Activated CD8-positive, alpha-beta memory T cell treated with anti-CD3 and anti-CD28 coated beads, Interleukin-2, amount 50 U/mL, for 24 hours (primary cell): Measurements from ENCODE around the gene LASP1NB.
"Not testable (repeated sequence)": the region's sequence is repeated elsewhere in the genome, so short reads cannot be mapped to it uniquely, and the experiment has no call there.

Experiments
- DNase-seq: peaks from one replicate; pipeline ENCODE4 v3.0.0-alpha.2; 2020; ENCODE audit errors: extremely low read depth

The LASP1NB gene

DNA sequence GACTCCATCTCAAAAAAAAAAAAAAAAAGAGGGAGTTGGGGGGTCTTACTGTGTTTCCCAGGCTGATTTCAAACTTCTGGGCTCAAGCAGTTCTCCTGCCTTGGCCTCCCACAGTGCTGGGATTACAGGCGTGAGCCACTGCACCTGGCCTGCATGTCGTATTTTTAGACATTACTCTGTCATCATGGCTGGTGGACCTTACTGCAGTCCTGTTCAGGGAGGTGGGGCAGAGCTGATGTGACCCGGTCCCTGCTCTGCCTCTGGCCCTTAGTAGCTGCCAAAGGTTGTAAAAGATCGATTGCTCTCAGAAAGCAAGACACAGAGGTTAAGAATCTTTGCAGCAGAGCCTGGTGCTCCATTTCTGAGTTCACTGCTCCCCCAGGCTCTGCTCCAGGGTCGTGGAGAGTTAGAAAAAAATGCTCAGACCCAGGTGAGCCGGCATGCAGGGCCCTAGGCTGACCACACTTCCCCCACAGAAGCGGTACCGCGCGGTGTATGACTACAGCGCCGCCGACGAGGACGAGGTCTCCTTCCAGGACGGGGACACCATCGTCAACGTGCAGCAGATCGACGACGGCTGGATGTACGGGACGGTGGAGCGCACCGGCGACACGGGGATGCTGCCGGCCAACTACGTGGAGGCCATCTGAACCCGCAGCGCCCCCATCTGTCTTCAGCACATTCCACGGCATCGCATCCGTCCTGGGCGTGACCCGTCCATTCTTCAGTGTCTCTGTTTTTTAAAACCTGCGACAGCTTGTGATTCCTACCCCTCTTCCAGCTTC lies 7.1 kb upstream of the LASP1NB start:
- no peak for DNase-seq

DNA sequence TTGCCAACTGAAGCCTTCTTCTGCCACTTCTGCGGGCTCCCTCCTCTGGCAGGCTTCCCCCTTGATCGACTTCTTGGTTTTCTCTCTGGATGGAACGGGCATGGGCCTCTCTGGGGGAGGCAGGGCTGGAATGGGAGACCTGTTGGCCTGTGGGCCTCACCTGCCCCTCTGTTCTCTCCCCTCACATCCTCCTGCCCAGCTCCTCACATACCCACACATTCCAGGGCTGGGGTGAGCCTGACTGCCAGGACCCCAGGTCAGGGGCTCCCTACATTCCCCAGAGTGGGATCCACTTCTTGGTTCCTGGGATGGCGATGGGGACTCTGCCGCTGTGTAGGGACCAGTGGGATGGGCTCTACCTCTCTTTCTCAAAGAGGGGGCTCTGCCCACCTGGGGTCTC lies 6.5 kb upstream of the LASP1NB start:
- DNase-seq: no peak

DNA sequence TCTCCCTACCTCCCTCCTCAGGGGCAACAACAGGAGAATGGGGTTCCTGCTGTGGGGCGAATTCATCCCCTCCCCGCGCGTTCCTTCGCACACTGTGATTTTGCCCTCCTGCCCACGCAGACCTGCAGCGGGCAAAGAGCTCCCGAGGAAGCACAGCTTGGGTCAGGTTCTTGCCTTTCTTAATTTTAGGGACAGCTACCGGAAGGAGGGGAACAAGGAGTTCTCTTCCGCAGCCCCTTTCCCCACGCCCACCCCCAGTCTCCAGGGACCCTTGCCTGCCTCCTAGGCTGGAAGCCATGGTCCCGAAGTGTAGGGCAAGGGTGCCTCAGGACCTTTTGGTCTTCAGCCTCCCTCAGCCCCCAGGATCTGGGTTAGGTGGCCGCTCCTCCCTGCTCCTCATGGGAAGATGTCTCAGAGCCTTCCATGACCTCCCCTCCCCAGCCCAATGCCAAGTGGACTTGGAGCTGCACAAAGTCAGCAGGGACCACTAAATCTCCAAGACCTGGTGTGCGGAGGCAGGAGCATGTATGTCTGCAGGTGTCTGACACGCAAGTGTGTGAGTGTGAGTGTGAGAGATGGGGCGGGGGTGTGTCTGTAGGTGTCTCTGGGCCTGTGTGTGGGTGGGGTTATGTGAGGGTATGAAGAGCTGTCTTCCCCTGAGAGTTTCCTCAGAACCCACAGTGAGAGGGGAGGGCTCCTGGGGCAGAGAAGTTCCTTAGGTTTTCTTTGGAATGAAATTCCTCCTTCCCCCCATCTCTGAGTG lies 5.9 kb upstream of the LASP1NB start:
- DNase-seq: no peak

DNA sequence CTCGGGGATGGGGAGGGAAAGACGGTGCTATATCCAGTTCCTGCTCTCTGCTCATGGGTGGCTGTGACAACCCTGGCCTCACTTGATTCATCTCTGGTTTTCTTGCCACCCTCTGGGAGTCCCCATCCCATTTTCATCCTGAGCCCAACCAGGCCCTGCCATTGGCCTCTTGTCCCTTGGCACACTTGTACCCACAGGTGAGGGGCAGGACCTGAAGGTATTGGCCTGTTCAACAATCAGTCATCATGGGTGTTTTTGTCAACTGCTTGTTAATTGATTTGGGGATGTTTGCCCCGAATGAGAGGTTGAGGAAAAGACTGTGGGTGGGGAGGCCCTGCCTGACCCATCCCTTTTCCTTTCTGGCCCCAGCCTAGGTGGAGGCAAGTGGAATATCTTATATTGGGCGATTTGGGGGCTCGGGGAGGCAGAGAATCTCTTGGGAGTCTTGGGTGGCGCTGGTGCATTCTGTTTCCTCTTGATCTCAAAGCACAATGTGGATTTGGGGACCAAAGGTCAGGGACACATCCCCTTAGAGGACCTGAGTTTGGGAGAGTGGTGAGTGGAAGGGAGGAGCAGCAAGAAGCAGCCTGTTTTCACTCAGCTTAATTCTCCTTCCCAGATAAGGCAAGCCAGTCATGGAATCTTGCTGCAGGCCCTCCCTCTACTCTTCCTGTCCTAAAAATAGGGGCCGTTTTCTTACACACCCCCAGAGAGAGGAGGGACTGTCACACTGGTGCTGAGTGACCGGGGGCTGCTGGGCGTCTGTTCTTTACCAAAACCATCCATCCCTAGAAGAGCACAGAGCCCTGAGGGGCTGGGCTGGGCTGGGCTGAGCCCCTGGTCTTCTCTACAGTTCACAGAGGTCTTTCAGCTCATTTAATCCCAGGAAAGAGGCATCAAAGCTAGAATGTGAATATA lies 4.8 kb upstream of the LASP1NB start:
- no peak for DNase-seq

DNA sequence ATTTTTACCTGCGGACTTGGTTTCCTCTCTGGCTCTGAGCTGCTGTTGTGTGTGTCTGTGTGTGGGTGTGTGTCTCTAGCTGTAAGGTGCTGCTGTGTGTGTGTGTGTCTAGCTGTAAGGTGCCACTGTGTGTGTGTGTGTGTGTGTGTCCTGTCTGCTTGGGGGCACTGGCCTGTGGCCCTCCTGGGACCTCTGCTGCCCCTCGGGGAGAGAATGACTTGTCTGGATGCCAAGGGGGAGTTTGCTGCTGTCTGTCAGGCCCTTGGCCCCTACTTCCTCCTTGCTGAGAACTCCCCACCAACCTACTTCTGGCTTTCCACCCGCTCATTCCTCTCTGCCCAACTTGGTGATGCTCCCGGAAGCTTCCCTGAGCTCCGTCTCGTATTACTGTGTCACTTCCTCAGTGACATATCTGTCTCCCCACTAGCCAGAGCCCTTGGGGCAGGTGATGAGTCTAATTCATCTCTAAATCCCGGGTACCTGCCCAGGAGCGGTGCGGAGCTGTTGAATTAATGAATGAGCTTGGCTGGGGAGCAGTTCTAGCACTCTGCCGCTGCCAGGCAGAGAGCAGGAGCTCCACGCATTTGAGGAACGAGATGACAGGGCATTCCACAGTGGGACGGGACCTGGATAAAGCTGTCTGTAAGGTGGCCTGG lies 3.5 kb upstream of the LASP1NB start:
- no peak for DNase-seq

DNA sequence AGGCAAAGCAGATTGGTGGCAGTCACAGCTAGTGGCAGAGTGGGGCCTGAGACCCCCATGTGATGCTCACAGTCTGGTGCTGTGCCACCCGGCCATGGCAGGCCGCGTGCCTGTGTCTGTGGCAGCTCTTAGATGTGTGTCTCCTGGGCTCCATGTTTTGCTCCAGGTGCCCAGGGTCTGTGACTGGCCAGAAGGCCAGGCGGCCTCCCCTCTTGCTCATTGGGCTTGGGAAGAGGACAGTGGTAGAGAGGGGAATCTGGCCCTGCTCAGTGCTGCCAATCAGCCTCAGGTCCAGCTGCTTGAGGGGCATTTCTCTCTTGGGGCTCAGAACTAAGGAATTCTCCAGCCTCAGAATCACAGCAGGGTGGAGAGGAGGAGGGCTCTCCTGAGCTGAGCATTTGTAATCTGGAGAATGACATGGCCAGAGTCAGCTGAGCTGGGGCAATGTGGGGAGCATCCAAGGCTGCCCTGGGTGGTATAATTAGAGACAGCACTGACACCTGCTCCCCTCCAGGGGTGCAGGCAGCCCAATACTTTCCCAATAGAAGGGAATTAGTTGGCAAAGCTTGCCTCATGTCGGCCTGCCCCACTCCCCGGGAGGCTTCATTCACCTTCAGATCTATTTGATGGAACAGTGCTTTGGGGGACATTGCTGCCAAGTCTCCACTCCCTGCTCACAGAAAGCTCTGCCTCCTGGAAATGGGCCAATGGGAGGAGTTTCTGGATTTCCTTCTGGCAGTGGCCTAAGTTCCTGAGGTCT lies 2.7 kb upstream of the LASP1NB start:
- no peak for DNase-seq

DNA sequence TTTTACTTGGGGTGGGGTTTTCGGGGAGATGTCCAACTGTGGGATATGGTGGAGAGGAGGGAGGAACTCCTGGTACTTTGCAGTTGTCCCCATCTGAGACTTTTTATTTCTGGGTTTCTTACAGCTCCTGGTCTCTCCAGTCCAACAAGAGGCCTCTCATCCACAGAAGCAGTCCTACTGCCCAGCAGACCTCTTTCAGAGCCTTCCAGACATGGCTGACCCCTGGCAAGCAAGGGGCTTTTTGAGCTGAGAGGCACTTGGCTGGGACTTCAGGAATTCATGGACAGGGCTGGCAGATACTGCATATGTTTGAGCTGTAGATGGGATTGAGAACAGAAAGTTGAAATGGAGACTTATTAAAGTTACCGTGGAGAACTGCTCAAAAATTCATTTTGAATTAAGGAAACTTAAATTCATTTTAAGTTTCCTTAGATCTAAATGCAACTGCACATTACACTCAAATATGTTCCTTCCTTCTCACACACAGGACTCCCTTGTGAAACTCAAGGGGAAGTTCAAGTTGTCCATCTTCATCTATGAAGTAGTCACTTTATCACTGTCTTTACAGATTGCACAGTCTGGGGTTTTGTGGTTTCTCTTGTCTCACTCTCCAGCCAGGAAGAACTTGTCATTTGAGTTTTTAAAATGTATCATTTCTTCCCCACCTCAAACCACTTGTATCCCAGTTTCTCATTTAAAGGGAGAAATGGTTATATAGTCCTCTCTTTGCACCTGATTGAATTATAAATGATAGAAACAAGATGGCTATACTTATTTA lies 1.1 kb downstream of the LASP1NB start:
- DNase-seq: no peak

DNA sequence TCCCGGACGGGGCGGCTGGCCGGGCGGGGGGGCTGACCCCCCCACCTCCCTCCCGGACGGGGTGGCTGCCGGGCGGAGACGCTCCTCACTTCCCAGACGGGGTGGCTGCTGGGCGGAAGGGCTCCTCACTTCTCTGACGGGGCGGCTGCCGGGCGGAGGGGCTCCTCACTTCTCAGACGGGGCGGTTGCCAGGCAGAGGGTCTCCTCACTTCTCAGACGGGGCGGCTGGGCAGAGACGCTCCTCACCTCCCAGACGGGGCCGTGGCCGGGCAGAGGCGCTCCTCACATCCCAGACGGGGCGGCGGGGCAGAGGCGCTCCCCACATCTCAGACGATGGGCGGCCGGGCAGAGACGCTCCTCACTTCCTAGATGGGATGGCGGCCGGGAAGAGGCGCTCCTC lies 5.4 kb downstream of the LASP1NB start:
- not testable (repeated sequence) for DNase-seq

DNA sequence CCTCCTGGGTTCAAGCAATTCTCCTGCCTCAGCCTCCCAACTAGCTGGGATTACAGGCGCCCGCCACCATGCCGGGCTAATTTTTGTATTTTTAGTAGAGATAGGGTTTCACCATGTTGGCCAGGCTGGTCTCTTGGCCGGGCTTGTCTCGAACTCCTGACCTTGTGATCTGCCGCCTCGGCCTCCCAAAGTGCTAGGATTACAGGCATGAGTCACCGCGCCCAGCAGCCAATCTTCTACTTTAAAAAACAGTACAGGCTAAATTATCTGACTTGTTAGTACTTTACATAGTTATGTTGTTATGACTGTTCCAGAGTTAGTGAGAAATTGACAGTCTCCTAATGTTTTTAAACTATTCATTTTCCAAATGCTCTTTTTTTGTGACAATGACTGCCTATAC lies 8.5 kb downstream of the LASP1NB start:
- DNase-seq: not testable (repeated sequence)

DNA sequence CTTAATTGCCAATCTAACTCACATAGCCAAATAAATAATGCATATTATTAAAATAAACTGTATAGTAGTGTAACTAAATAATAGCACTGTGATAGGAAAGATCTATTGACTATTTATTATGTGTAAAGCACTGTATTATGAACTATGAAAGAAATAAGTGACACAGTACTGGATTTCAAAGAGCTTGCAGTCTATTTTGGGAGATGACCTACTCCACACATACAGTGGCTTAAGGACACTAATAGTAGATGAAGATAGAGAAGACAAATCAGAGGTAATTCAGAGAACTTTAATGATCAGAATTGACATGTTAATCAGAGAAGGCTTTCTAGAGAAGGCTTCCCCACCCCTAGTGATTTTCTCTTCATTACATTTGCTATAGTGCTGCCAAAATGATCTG lies 14.6 kb downstream of the LASP1NB start:
- DNase-seq: no peak

DNA sequence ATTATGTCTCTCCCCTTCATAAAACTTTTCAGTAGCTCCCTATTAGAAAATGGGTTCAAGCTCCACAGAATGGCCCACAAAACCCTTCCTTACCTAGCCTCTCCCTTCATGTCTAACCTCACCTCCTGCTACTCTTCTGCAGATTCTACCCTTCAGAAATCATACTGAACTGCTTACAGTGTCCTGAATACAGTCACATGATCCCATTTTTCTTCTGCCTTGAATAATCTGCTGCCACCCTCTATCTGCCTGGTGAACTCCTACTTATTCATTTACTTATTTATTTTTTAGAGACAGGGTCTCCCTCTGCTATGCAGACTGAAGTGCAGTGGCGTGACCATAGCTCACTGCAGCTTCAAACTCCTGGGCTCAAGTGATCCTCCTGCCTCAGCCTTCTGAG lies 15.0 kb downstream of the LASP1NB start:
- no peak for DNase-seq

DNA sequence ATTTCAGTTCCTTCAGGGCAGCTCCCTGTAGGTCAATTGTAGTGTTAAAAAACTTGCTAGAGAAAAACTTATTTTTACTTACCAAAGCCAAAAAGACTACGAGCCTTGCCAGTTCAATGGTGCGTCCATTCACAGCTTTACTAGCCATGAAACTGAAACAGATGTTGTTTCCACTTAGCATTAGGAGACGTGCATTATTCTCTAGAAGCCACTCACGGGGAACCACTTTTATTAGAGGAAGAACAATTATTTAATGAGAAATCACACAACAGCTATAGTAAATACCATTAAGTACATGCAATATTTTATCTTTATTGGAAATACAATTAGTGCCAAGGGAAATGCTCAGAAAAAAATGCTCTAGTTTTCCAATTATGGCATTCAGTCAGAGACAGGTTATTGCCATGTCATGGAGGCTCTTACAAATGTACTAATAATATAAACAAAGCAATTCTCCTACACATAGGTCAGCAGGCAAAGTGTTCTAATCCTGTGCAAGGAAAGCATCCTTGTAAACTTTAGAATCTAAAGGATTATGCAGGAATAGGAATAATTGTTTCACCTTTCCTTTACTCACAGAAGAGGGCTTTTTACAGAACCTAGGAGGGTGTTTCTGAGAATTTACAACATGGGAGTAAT lies 17.4 kb downstream of the LASP1NB start:
- no peak for DNase-seq

DNA sequence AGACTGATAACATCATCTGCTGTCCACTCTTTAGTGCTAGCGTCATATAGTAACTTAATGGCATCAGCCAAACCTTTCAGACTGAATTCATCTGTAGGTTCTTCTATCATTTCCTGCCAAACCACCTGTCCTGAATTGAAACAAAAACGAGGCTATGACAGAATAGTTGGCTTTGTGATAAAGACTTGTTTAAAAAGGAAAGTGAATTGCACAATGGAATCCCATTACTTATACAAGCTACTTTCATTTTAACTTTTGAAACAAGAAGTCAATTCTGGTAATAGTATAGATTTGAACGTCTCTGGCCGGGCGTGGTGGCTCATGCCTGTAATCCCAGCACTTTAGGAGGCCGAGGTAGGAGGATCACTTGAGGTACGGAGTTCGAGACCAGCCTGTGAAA lies 18.2 kb downstream of the LASP1NB start:
- no peak for DNase-seq

DNA sequence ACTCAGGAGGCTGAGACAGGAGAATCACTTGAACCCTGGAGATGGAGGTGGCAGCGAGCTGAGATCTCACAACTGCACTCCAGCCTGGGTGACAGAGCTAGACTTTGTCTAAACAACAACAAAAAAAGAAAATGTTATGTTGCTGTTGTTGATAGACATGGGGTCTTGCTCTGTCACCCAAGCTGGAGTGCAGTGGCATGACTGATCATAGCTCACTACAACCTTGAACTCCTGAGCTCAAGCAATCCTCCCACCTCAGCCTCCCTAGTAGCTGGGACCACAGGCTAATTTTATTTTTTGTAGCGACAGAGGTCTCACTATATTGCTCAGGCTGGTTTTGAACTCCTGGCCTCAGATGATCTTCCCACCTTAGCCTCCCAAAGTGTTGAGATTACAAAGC lies 21.8 kb downstream of the LASP1NB start:
- no peak for DNase-seq

DNA sequence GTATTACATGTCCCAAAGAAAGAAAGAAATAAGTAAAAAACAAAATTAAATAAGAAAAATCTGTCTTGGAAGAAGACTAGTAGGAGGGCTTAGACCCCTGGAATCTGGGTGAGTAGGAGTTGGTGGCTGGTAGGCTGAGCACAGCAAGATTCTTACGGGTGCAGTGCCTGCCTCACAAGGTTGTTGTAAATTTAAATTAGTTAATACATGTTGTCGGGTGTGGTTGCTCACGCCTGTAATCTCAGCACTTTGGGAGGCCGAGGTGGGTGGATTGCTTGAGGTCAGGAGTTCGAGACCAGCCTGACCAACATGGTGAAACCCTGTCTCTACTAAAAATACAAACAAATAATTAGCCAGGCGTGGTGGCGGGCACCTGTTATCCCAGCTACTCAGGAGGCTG lies 28.4 kb downstream of the LASP1NB start:
- not testable (repeated sequence) for DNase-seq

DNA sequence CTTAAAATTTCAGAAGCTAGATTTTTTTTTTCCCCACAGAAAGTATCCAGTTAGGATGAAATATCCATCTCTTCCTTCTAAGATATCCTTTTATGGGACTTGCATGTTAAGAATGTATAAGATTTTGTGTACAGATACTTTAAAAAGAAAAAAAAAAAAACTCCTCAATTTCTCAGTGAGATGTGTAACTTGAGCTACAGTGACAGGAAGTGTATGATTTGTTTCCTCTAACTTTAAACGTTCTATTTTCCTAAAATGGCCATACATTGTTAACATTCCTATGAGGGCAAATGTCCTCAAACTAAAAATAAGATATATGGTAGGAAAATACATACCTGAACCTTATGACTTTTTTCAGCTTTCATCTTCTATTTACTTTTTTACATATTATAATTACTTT lies 32.9 kb downstream of the LASP1NB start:
- DNase-seq: no peak

DNA sequence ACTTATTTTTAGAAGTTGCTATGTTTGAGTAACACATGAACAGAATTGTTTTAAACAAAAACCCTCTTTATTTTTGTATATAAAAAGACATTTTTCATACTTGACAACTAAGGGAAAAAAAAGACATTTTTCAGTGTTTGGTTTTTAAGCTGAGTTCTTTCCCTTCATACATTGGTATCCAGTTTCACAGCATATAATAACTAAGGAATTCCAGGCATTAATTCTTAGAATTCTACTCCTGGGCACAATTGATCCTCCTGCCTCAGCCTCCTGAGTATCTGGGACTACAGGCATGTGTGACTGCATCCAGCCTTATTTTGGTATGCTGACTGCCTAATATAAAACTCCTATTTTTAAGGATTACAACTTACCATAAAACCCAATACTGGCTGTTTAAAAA lies 33.3 kb downstream of the LASP1NB start:
- no peak for DNase-seq

DNA sequence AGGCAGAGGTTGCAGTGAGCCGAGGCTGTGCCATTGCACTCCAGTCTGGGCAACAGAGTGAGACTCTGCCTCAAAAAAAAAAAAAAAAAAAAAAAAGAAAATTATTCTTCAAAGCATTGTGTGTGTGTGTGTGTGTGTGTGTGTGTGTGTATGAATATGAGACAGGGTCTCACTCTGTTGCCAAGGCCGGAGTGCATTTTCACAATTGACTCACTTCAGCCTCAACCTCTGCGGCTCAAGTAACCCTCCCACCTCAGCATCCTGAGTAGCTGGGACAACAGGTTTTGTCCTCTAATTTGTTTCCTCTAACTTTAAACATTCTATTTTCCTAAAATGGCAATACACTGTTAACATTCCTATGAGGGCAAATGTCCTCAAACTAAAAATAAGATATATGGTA lies 34.1 kb downstream of the LASP1NB start:
- no peak for DNase-seq

DNA sequence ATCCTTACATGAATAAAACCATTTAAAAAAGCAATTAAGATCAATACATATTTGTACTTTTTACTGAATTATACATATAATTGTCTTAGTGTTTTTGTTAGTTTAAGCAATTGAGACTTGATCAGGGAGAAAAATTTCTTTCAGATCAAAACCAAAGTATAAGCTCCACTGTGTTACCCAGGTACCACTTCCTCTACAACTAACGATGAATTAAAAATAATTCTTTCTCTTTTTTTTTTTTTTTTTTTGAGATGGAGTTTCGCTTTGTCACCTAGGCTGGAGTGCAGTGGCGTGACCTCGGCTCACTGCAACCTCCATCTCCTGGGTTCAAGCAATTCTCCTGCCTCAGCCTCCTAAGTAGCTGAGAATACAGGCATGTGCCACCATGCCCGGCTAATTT lies 35.0 kb downstream of the LASP1NB start:
- no peak for DNase-seq

DNA sequence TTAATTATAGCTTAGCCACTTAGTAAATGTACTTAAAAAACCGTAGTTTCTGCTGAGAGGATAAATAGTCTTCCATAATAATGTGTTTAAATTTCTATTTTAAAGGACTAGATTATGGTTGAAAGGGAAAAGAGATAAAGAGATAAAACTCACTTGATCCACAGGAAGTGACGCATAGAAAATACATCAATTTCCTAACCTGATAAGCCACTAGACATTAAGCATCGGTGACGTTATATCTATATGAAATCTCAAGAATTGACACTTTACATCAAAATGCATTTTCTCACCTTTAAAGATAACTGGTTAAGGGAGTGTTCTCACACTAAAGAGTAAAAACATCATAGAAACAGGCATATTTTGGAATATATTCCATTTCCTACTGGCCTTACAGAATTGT lies 36.0 kb downstream of the LASP1NB start:
- DNase-seq: no peak
